Fibroblast of lung (primary cell): ENCODE measurements around the gene PCMTD2.

ENCODE experiments used
- EZH2 ChIP-seq: IDR thresholded peaks from 2 replicates; pipeline ENCODE4 v1.5.1; 2012; ENCODE audit warnings: low read length, control low read depth, mild to moderate bottlenecking; ENCODE audit errors: missing control alignments
- TF ChIP-seq, protein P1 (sequence below), 2 donors: IDR thresholded peaks in 1 of 2; conservative IDR thresholded peaks in 1 of 2; 1 replicate in 1 of 2; 2 replicates in 1 of 2; pipeline ENCODE4 v1.5.1; 2011 to 2012; ENCODE audit warnings: low read length in 2 of 2, control low read depth in 1 of 2, inconsistent platforms in 1 of 2, low read depth in 1 of 2, mild to moderate bottlenecking in 1 of 2

DNA sequence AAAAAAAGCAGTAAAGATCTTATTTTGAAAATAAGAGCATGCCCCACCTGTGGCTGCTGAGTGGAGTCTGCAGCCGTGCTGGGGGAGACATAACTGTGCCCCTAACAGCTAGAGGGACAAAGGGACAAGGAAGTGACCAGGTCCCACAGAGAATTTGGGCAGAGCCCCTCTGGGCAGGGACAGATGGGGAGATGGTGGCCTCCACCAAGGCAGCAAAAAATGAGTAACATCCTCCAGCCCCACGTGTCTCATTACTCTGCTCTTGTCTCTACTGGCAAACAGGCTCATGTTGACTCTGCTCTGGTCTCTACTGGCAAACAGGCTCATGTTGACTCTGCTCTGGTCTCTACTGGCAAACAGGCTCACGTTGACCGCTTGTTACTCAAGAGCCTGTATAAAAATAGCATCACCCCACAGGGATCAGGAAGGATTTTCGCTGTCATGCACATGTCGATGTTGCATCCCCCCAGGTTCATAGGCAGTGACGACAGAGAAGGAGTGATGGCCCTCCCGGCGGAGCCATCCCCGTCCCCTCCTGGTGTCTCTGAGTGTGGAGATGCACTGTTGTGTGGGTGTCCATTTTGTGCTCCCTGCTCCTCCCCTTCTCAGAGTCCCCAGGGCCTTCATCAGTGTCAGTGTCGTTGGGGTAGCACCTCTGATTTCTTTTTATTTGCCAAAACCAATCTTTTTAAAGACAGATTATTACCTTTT, 17.3 kb upstream of the PCMTD2 start:
- TF ChIP-seq, protein P1, sequence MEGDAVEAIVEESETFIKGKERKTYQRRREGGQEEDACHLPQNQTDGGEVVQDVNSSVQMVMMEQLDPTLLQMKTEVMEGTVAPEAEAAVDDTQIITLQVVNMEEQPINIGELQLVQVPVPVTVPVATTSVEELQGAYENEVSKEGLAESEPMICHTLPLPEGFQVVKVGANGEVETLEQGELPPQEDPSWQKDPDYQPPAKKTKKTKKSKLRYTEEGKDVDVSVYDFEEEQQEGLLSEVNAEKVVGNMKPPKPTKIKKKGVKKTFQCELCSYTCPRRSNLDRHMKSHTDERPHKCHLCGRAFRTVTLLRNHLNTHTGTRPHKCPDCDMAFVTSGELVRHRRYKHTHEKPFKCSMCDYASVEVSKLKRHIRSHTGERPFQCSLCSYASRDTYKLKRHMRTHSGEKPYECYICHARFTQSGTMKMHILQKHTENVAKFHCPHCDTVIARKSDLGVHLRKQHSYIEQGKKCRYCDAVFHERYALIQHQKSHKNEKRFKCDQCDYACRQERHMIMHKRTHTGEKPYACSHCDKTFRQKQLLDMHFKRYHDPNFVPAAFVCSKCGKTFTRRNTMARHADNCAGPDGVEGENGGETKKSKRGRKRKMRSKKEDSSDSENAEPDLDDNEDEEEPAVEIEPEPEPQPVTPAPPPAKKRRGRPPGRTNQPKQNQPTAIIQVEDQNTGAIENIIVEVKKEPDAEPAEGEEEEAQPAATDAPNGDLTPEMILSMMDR (conservative IDR thresholded peaks at IDR 0.05 in 1 of 2, IDR thresholded peaks at IDR 0.05 in 1 of 2; ENCODE audit: low read depth in 1 of 2, low read length in 2 of 2) = no peak
- TF ChIP-seq EZH2 = no peak
